SW 1271 (cell line): Measurements from ENCODE around the gene PTGER2.

ENCODE experiments used
- DNase-seq, 2 experiments: peaks; one replicate each; lab custom pipeline; 2025; lab: John Stamatoyannopoulos, UW

Gene PTGER2

GRCh38 chr14:52313903-52314594 is at the start of gene PTGER2:
Gene PTGER2, plus strand, starts transcription at chr14:52314312. Its CDS starts 237 bp downstream, at chr14:52314549.
- no peak for DNase-seq

- no peak for DNase-seq
These were observed 48.9 kb upstream of the PTGER2 start for GRCh38 chr14:52265253-52265652.

GRCh38 chr14:52266179-52266578 is 47.9 kb upstream of the PTGER2 start:
- DNase-seq = no peak

- DNase-seq = no peak
These were observed 47.3 kb upstream of the PTGER2 start for GRCh38 chr14:52266782-52267181.

GRCh38 chr14:52267501-52268278 is 46.4 kb upstream of the PTGER2 start, which contains the start of gene PTGDR:
Gene PTGDR, plus strand, starts transcription at chr14:52267698. Its CDS starts 117 bp downstream, at chr14:52267815.
- DNase-seq = no peak

- no peak for DNase-seq
These were observed 45.6 kb upstream of the PTGER2 start for GRCh38 chr14:52268279-52269061.

GRCh38 chr14:52269100-52269499 is 45.0 kb upstream of the PTGER2 start:
- DNase-seq = no peak

- DNase-seq = no peak
These were observed 44.1 kb upstream of the PTGER2 start for GRCh38 chr14:52269982-52270381.

GRCh38 chr14:52271538-52271937 is 42.6 kb upstream of the PTGER2 start:
- no peak for DNase-seq

- peak in 1 of 2 experiments; percentile 44 for DNase-seq
These were observed 41.7 kb upstream of the PTGER2 start for GRCh38 chr14:52272375-52272774.

- no peak for DNase-seq
These were observed 38.7 kb upstream of the PTGER2 start for GRCh38 chr14:52275372-52275771.

GRCh38 chr14:52277552-52277951 is 36.6 kb upstream of the PTGER2 start:
- no peak for DNase-seq

GRCh38 chr14:52279408-52279807 is 34.7 kb upstream of the PTGER2 start:
- peak in 1 of 2 experiments; percentile 17 for DNase-seq

- no peak for DNase-seq
These were observed 31.0 kb upstream of the PTGER2 start for GRCh38 chr14:52283099-52283498.

GRCh38 chr14:52286661-52287649 is 27.2 kb upstream of the PTGER2 start:
- no peak for DNase-seq

- no peak for DNase-seq
These were observed 17.7 kb upstream of the PTGER2 start for GRCh38 chr14:52296378-52296777.

- DNase-seq = no peak
These were observed 15.3 kb upstream of the PTGER2 start for GRCh38 chr14:52298795-52299194.

GRCh38 chr14:52299692-52300278 is 14.3 kb upstream of the PTGER2 start:
- peak in 1 of 2 experiments; percentile 66 for DNase-seq

GRCh38 chr14:52303236-52303635 is 10.9 kb upstream of the PTGER2 start:
- DNase-seq = no peak

GRCh38 chr14:52304248-52304904 is 9.7 kb upstream of the PTGER2 start:
- no peak for DNase-seq
